ENCODE data around the gene COL21A1.
A peak's percentile ranks its signal among the peaks of the same experiment; 100 is the strongest.

Gene COL21A1

DNA sequence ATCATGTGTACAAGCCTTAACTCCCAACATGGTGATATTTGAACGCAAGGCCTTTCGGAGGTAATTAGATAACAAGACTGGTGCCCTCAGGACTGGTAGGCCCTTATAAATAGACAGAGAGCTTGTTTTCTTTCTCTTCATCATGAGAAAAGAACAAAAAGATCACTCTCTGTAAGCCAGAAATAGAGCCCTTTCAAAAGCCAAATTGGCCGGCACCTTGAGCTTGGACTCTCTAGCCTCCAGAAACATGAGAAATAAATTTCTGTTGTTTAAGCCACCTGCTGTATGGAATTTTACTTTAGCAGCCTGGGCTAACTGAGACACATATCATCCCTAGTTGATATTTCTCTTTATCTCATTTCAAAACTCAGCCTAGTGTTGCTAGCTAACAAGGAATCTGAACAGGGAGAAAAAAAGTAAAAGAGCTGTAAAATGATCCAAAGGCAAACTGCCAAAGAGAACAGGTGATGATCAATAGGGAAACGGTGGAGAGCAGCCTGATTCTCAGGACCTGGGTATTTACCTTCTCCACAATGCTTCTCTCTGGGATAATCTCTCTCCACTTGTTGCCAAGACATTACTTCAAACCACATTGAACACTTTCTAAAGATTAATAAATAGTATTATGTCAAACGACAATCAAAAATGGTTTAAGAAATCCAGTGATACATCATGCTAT is 6.1 kb downstream of the COL21A1 start:
- H3K4me3 ChIP-seq (ENCODE audit: control insufficient read depth, low read depth, low read length) = no peak overlapping the region
- TF ChIP-seq, protein P1, sequence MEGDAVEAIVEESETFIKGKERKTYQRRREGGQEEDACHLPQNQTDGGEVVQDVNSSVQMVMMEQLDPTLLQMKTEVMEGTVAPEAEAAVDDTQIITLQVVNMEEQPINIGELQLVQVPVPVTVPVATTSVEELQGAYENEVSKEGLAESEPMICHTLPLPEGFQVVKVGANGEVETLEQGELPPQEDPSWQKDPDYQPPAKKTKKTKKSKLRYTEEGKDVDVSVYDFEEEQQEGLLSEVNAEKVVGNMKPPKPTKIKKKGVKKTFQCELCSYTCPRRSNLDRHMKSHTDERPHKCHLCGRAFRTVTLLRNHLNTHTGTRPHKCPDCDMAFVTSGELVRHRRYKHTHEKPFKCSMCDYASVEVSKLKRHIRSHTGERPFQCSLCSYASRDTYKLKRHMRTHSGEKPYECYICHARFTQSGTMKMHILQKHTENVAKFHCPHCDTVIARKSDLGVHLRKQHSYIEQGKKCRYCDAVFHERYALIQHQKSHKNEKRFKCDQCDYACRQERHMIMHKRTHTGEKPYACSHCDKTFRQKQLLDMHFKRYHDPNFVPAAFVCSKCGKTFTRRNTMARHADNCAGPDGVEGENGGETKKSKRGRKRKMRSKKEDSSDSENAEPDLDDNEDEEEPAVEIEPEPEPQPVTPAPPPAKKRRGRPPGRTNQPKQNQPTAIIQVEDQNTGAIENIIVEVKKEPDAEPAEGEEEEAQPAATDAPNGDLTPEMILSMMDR (IDR thresholded peaks at IDR 0.05; ENCODE audit: control insufficient read depth, insufficient read depth, low read depth, low read length, missing control alignments) = no peak
- DNase-seq (ENCODE audit: low read depth) = no peak

DNA sequence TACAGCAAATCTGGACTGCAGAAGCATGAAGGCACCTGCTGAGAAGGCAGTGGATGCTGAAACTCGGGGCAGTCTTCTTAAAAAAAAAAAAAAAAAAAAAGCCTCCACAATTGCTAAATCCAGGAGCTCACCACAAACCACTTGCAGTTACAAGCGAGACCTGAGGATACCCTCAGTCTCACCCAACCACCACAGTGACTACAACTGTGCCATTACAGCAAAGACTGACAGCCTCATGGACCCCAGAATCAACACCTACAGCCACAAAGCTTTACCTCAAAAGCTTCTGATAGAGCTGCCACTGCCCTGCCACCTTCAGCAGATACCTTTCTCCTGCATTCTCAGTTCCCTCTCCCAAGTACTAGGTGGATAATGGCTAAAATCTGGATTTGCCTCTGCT is 9.0 kb downstream of the COL21A1 start:
- TF ChIP-seq, protein P1 (IDR thresholded peaks at IDR 0.05; ENCODE audit: control insufficient read depth, insufficient read depth, low read depth, low read length, missing control alignments) = no peak
- H3K4me3 ChIP-seq (ENCODE audit: control insufficient read depth, low read depth, low read length) = no peak overlapping the region
- no peak for DNase-seq (ENCODE audit: low read depth)

DNA sequence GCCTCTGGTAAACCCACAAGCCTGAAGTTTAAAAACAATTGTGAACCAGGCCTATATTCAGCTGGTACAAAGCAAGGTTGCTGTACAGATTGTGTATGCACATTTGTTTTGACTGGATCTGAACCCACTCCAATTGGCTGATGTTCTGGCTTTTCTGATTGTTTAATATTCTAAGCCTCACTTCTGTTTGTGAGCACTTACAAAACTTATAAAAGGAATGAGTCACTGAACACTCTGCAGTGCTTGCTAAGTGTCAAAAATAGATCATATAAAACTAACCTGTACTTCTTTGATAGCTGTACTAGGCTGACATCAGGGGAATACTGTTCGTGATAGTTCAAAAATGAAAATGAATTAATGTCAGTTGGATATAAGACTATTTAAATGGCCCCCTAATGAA is 12.1 kb downstream of the COL21A1 start:
- peak; percentile 13 for DNase-seq (ENCODE audit: low read depth)
- H3K4me3 ChIP-seq (ENCODE audit: control insufficient read depth, low read depth, low read length) = no peak overlapping the region
- TF ChIP-seq, protein P1 (IDR thresholded peaks at IDR 0.05; ENCODE audit: control insufficient read depth, insufficient read depth, low read depth, low read length, missing control alignments) = no peak

DNA sequence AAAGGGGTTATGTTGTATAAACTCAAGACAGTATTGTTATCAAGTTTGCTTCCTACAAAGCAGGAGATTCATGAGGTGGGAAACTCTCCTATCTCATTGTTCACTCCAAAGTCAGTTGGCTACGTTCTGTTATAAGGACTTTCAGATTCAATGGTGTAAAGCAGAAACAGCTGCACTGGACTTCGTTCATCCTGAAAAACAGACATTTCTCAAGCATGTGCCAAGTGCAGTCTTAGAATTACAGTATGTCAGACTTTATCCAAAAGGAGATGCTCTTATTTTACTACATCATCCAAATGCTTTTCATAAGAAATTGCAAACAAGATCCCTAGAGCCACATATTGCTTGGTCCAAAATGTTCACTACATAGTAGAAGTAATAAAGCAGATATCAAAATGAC is 14.9 kb downstream of the COL21A1 start:
- no peak for DNase-seq (ENCODE audit: low read depth)
- TF ChIP-seq, protein P1 (IDR thresholded peaks at IDR 0.05; ENCODE audit: control insufficient read depth, insufficient read depth, low read depth, low read length, missing control alignments) = no peak

DNA sequence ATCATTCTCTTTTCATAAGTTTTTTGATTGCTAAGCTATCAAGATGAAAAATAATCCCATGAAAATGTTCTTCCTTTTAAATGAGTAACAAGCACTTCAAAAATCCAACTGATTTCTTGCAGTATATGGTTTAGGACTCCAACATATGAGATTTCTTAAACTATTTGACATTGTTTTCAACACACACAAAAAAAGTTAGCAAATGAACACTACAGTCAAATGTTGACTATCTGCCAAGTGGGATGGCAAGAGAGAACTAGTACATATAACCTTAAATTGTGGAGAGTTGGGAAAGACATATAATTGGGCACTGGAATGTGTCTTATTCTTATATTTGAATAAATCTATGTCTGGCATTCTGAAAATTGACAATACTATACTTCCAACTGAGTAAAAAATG is 15.6 kb downstream of the COL21A1 start:
- TF ChIP-seq, protein P1 (IDR thresholded peaks at IDR 0.05; ENCODE audit: control insufficient read depth, insufficient read depth, low read depth, low read length, missing control alignments) = no peak
- DNase-seq (ENCODE audit: low read depth) = no peak
- H3K4me3 ChIP-seq (ENCODE audit: control insufficient read depth, low read depth, low read length) = no peak overlapping the region

More for the DNA sequence above, 14.9 kb downstream of the COL21A1 start:
- H3K4me3 ChIP-seq (ENCODE audit: control insufficient read depth, low read depth, low read length) = no peak overlapping the region

DNA sequence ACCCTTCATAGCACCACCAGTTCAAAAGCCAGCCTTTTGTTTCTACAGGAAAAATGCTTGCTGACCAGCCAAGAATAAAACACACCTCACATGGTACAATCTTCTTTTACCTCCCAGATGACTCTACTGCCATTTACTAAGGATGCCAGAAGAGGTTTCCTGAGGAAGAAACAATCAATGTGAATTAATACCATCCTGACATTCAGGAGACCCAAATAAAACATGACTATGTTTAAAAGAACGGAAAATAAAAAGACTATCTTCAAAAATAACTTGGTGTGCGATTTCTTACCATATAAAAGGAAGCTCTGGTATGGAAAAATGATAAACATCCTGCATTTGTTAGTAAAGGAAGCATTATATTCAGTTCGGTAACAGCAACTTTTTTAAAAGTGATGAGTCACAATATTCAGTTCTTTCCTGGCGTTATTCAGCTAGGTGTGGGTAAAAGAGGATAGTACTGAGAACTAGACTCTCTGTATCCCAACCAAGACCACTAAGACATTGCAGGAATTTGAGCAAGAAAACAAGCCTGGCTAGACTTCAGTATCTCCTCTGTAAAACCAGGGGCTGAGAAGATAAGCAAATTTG is 16.3 kb downstream of the COL21A1 start:
- TF ChIP-seq, protein P1 (IDR thresholded peaks at IDR 0.05; ENCODE audit: control insufficient read depth, insufficient read depth, low read depth, low read length, missing control alignments) = no peak
- DNase-seq (ENCODE audit: low read depth) = no peak
- H3K4me3 ChIP-seq (ENCODE audit: control insufficient read depth, low read depth, low read length) = no peak overlapping the region

Data from AG09309 (cell line).